A673 (cell line): ENCODE data around the gene ZSWIM9.

ENCODE experiments used
- EZH2 ChIP-seq: fragments of 200-600 bp; sonication (generic); IDR thresholded peaks from 2 replicates; pipeline ENCODE4 v1.6.1; 2017; ENCODE audit warnings: borderline replicate concordance, low read depth, mild to moderate bottlenecking, mixed read lengths, antibody characterized with exemption, low read length; ENCODE audit not compliant: poor library complexity, severe bottlenecking
- TF ChIP-seq, protein P1 (sequence below): fragments of 300-800, 200-600 bp; sonication (generic); conservative IDR thresholded peaks from 2 replicates; pipeline ENCODE4 v1.5.1; 2017; ENCODE audit warnings: low read depth, mild to moderate bottlenecking, antibody characterized with exemption, low read length, moderate library complexity, mixed read lengths

DNA sequence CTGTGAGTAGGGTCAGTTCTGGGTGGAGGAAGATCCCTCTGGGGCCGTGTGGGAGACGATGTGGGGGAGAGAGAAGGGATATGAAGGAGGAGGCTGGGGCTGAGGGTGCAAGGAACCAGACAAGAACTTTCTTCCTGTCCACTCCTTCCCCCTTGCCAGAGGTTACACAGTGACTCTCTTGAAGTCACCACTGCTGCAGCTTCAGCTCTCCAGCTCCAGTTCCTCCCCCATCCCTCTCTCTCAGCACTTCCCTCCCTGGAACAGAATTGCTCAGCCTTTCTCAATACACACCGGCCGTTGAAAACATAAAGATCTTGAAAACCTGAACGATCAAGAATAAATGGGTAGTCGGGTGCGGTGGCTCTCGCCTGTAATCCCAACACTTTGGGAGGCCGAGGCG lies 5.1 kb downstream of the ZSWIM9 start:
- TF ChIP-seq, protein P1, sequence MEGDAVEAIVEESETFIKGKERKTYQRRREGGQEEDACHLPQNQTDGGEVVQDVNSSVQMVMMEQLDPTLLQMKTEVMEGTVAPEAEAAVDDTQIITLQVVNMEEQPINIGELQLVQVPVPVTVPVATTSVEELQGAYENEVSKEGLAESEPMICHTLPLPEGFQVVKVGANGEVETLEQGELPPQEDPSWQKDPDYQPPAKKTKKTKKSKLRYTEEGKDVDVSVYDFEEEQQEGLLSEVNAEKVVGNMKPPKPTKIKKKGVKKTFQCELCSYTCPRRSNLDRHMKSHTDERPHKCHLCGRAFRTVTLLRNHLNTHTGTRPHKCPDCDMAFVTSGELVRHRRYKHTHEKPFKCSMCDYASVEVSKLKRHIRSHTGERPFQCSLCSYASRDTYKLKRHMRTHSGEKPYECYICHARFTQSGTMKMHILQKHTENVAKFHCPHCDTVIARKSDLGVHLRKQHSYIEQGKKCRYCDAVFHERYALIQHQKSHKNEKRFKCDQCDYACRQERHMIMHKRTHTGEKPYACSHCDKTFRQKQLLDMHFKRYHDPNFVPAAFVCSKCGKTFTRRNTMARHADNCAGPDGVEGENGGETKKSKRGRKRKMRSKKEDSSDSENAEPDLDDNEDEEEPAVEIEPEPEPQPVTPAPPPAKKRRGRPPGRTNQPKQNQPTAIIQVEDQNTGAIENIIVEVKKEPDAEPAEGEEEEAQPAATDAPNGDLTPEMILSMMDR: no peak
- no peak for TF ChIP-seq EZH2
